Measurements from ENCODE around the gene RPS6KA4.

RPS6KA4 gene

GRCh38 chr11:64353715-64354506 is 5.1 kb upstream of the RPS6KA4 start:
- no peak overlapping the region for H3K4me3 Mint-ChIP-seq
- no peaks in the 10 kb centered on the region for H3K27me3 Mint-ChIP-seq
- H3K27ac Mint-ChIP-seq: no peak overlapping the region
- no peaks in the 10 kb centered on the region for H3K9me3 Mint-ChIP-seq
- no peaks in the 10 kb centered on the region for H3K36me3 Mint-ChIP-seq
- H3K4me1 Mint-ChIP-seq: peaks cover 15% of the 10 kb centered on the region

DNA sequence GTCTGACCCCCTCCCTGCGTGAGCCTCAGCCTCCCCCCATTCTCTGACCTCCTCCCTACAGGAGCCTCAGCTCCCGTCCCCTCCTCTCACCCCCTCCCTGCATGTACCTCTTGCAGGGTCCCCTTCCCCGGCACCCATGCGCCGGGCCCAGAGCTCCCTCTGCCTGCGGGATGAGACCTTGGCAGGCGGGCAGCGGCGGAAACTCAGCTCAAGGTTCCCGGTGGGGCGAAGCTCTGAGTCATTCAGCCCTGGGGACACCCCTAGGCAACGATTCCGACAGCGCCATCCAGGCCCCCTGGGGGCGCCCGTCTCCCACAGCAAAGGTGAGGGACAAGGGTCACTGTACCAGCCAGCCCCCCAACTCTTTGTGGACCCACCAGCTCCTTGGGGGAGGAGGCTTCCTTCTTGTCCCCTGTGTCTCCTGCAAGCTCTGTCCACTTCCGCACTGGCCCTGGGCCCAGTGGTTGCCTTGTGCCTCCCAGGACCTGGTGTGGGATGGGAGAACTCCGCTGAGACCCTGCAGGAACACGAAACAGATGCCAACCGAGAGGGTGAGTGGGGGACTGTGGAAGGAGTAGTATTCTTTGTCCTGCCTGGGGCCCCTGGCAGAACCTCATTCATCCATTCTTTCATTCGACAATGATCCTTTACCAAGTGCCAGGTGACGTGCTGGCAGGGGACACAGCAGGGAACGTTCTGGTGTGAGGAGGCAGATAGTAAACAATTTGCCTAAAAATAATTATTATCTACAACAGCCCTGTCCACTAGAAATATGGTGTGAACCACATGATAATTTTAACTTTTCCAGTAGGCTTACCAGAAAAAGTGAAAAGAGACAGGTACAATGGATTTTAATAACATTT is 3.7 kb upstream of the RPS6KA4 start:
- H3K9me3 Mint-ChIP-seq: no peaks in the 10 kb centered on the region
- no peak overlapping the region for H3K27ac Mint-ChIP-seq
- H3K27me3 Mint-ChIP-seq: no peaks in the 10 kb centered on the region
- peaks cover 24% of the 10 kb centered on the region for H3K4me1 Mint-ChIP-seq
- no peak overlapping the region for H3K4me3 Mint-ChIP-seq
- H3K36me3 Mint-ChIP-seq: no peaks in the 10 kb centered on the region

GRCh38 chr11:64356498-64357411 is 2.2 kb upstream of the RPS6KA4 start:
- Mint-ChIP-seq H3K9me3 (no peaks in the 10 kb centered on the region), H3K27me3 (no peaks in the 10 kb centered on the region), H3K27ac (no peak overlapping the region), H3K4me1 (peaks cover 34% of the 10 kb centered on the region), H3K36me3 (no peaks in the 10 kb centered on the region), H3K4me3 (peak overlapping the region; percentile 60)

GRCh38 chr11:64357446-64357845 is 1.5 kb upstream of the RPS6KA4 start:
- H3K36me3 Mint-ChIP-seq: no peaks in the 10 kb centered on the region
- H3K27me3 Mint-ChIP-seq: no peaks in the 10 kb centered on the region
- H3K4me1 Mint-ChIP-seq: peaks cover 34% of the 10 kb centered on the region
- H3K9me3 Mint-ChIP-seq: no peaks in the 10 kb centered on the region
- no peak overlapping the region for H3K4me3 Mint-ChIP-seq
- no peak overlapping the region for H3K27ac Mint-ChIP-seq

GRCh38 chr11:64357904-64358535 is 942 bp upstream of the RPS6KA4 start:
- Mint-ChIP-seq H3K36me3 (no peaks in the 10 kb centered on the region), H3K27me3 (no peaks in the 10 kb centered on the region), H3K27ac (no peak overlapping the region), H3K4me3 (peak overlapping the region; percentile 63), H3K4me1 (peaks cover 34% of the 10 kb centered on the region), H3K9me3 (no peaks in the 10 kb centered on the region)

DNA sequence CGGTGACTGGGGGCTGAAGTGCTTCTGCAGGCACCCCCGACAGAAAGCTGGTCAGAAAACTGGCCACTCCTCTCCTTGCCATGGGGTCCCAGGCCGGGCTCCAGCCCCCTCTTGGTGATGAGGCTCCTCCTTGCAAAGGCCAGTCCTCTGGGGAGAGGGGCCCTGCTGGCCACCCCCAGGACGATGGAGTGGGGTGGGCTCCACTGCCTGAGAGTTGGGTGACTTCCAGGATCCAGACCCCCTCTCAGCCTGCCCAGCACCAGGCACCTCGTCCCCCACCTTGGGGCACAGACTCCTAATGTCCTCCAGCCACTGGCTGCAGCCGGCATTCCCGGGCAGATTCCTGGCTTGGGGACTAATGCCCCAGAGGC is 441 bp upstream of the RPS6KA4 start:
- H3K9me3 Mint-ChIP-seq: no peaks in the 10 kb centered on the region
- peaks cover 34% of the 10 kb centered on the region for H3K4me1 Mint-ChIP-seq
- H3K36me3 Mint-ChIP-seq: no peaks in the 10 kb centered on the region
- no peak overlapping the region for H3K27ac Mint-ChIP-seq
- H3K4me3 Mint-ChIP-seq: peak overlapping the region; percentile 63
- no peaks in the 10 kb centered on the region for H3K27me3 Mint-ChIP-seq

DNA sequence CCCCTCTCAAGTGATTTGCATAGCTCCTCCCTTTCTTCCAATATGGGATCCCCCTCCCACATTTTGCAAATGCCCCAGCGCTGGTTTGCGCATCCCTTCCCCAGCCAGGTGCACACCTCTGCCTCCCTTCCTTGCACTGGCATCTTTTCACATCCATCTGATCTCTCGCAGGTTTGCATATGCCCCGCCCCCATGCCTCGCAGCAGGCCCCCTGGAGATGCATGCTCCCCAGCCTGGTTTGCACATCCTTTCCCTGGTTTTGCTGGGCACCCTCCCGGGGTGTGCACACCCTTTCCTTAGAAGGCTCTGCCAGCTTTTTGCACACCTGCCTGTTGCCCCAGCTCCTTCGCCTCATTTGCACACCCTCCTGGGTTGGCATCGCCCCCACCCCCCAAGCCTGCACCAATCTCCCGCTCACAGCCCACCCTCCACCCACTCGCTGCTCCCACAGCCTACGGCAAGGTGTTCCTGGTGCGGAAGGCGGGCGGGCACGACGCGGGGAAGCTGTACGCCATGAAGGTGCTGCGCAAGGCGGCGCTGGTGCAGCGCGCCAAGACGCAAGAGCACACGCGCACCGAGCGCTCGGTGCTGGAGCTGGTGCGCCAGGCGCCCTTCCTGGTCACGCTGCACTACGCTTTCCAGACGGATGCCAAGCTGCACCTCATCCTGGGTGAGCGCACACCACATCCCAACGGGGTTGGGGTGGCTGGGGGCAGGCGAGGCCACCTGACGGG is 917 bp downstream of the RPS6KA4 start:
- Mint-ChIP-seq H3K27ac (peak overlapping the region; percentile 73), H3K9me3 (no peaks in the 10 kb centered on the region), H3K4me3 (peak overlapping the region; percentile 84), H3K27me3 (no peaks in the 10 kb centered on the region), H3K4me1 (peaks cover 34% of the 10 kb centered on the region), H3K36me3 (peaks cover 4% of the 10 kb centered on the region)

DNA sequence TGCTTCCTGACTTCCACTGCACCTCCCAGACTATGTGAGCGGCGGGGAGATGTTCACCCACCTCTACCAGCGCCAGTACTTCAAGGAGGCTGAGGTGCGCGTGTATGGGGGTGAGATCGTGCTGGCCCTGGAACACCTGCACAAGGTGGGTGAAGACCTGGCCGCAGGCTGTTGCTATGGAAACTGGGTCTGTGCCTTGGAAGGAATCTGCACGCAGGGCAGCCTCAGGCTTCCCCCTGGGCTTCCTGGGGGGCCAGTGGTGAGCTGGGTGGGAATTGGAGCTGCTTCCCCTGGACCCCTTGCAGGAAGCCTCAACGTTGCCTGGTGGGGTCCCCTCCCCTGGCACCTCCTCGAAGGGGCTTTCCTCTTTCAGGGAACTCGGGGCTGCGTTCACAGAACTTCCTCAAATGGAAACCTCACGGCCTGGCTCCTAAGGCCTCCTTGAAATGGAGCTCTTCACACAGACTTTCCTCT is 1.5 kb downstream of the RPS6KA4 start:
- H3K36me3 Mint-ChIP-seq: peaks cover 4% of the 10 kb centered on the region
- no peaks in the 10 kb centered on the region for H3K9me3 Mint-ChIP-seq
- H3K4me1 Mint-ChIP-seq: peaks cover 34% of the 10 kb centered on the region
- H3K27me3 Mint-ChIP-seq: no peaks in the 10 kb centered on the region
- peak overlapping the region; percentile 84 for H3K4me3 Mint-ChIP-seq
- H3K27ac Mint-ChIP-seq: no peak overlapping the region

DNA sequence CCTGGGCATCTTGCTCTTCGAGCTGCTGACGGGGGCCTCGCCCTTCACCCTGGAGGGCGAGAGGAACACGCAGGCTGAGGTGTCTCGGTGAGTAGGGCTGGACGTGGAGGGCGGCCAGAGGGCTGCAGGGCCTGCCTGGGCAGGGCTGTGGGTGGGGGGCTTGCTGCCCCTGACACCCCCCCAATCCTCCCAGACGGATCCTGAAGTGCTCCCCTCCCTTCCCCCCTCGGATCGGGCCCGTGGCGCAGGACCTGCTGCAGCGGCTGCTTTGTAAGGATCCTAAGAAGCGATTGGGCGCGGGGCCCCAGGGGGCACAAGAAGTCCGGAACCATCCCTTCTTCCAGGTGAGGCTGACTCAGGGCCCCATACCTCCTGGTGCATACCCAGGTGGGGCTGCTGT is 2.7 kb downstream of the RPS6KA4 start:
- Mint-ChIP-seq H3K9me3 (no peaks in the 10 kb centered on the region), H3K27ac (no peak overlapping the region), H3K4me3 (no peak overlapping the region), H3K36me3 (peaks cover 7% of the 10 kb centered on the region), H3K27me3 (no peaks in the 10 kb centered on the region), H3K4me1 (peaks cover 30% of the 10 kb centered on the region)

- Mint-ChIP-seq H3K4me3 (no peak overlapping the region), H3K36me3 (peaks cover 9% of the 10 kb centered on the region)
Measured at GRCh38 chr11:64362339-64362738, 3.4 kb downstream of the RPS6KA4 start.

DNA sequence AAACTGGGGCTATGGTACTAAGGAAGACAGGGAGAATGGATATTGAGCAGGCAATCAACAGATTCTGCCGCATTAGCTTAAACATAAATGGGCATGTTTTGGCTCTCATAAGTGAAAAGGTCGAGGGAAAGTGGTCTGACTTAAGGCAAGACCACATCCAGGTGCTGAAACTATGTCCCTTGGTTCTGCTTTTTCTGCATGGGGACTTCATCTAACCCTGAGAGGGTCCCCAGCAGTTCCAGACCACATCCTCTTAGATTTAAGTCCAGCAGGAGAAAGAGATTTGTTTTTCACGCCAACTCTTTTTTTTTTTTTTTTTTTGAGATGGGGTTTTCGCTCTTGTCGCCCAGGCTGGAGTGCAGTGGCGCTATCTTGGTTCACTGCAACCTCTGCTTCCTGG is 5.5 kb downstream of the RPS6KA4 start:
- H3K4me3 Mint-ChIP-seq: no peak overlapping the region
- peaks cover 9% of the 10 kb centered on the region for H3K36me3 Mint-ChIP-seq
- no peak overlapping the region for H3K27ac Mint-ChIP-seq
- peaks cover 18% of the 10 kb centered on the region for H3K4me1 Mint-ChIP-seq
- H3K27me3 Mint-ChIP-seq: no peaks in the 10 kb centered on the region
- H3K9me3 Mint-ChIP-seq: no peaks in the 10 kb centered on the region

More at GRCh38 chr11:64362339-64362738, 3.4 kb downstream of the RPS6KA4 start:
- Mint-ChIP-seq H3K27ac (no peak overlapping the region), H3K4me1 (peaks cover 28% of the 10 kb centered on the region), H3K9me3 (no peaks in the 10 kb centered on the region), H3K27me3 (no peaks in the 10 kb centered on the region)

- Mint-ChIP-seq H3K4me3 (no peak overlapping the region), H3K36me3 (peaks cover 9% of the 10 kb centered on the region), H3K4me1 (peaks cover 13% of the 10 kb centered on the region), H3K27ac (no peak overlapping the region), H3K9me3 (no peaks in the 10 kb centered on the region), H3K27me3 (no peaks in the 10 kb centered on the region)
Measured at GRCh38 chr11:64364911-64365310, 5.9 kb downstream of the RPS6KA4 start.

DNA sequence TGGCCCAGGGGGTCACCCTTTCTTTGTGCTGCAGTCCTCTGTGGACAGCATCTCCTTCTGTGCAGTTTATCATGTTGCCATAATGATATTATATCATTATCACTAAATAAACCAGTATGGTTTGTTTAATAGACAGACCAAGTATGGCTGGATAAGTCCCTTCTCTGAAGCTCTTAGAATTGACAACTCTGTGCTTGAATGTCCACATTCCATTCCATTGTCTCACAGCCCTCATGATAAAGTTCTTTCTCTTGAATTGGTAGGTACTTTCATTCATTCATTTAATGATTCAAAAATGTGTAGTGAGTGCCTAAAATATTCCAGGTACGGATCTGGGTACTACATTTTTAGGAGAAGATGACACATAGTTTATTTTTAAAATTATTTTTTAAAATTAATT is 7.8 kb downstream of the RPS6KA4 start:
- H3K4me1 Mint-ChIP-seq: no peaks in the 10 kb centered on the region
- no peaks in the 10 kb centered on the region for H3K27me3 Mint-ChIP-seq
- no peak overlapping the region for H3K27ac Mint-ChIP-seq
- peaks cover 9% of the 10 kb centered on the region for H3K36me3 Mint-ChIP-seq
- H3K9me3 Mint-ChIP-seq: no peaks in the 10 kb centered on the region
- H3K4me3 Mint-ChIP-seq: no peak overlapping the region

DNA sequence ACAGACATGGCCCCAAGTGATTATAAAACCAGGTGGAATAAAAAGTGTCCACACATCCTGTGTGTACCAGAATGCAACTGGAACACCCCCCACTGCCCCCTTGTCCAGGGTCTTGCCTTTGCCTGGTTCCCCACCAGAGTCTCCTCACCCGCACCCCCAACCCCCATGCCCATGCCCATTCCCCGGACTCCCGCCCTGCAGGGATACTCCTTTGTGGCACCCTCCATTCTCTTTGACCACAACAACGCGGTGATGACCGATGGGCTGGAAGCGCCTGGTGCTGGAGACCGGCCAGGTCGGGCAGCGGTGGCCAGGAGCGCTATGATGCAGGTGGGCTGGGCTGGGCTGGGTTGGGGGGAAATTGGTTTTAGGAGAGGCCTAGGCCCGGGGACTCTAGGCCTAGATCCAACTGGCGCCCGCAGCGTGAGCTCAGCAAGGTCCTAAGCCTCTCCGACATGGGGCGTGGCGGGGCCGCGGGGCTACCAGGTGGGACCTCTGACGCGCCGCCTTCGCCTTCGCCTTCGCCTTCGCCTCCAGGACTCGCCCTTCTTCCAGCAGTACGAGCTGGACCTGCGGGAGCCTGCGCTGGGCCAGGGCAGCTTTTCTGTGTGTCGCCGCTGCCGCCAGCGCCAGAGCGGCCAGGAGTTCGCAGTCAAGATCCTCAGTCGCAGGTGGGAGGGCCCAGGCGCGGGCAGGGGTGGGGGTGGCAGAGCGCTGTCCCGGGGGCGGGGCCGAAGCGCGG is 9.1 kb downstream of the RPS6KA4 start:
- no peaks in the 10 kb centered on the region for H3K27me3 Mint-ChIP-seq

More for the DNA sequence above, 9.1 kb downstream of the RPS6KA4 start:
- Mint-ChIP-seq H3K36me3 (peaks cover 9% of the 10 kb centered on the region), H3K9me3 (no peaks in the 10 kb centered on the region), H3K4me1 (no peaks in the 10 kb centered on the region), H3K4me3 (no peak overlapping the region), H3K27ac (no peak overlapping the region)

Data from activated naive CD4-positive, alpha-beta T cell treated with anti-CD3 and anti-CD28 coated beads, Interleukin-2, amount 50 U/mL, for 24 hours (primary cell).